Suppressor macrophage treated with lipopolysaccharide for 4 hours (primary cell): Measurements from ENCODE around the gene RBM7.

Experiments used
- DNase-seq: peaks from one replicate; pipeline ENCODE4 v3.0.0-alpha.2; 2020

The RBM7 gene, protein sequence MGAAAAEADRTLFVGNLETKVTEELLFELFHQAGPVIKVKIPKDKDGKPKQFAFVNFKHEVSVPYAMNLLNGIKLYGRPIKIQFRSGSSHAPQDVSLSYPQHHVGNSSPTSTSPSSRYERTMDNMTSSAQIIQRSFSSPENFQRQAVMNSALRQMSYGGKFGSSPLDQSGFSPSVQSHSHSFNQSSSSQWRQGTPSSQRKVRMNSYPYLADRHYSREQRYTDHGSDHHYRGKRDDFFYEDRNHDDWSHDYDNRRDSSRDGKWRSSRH

GRCh38 chr11:114400216-114400914, at the start of gene RBM7, which contains the start of gene C11orf71:
Gene RBM7 (plus strand): TSS chr11:114400666. CDS start chr11:114400672, 6 bp downstream.
Gene C11orf71 (minus strand): TSS chr11:114400511. CDS start chr11:114400331, 180 bp downstream.
- peak; percentile 99 for DNase-seq

GRCh38 chr11:114353443-114353842, 47.0 kb upstream of the RBM7 start:
- no peak for DNase-seq

GRCh38 chr11:114354076-114354475, 46.4 kb upstream of the RBM7 start:
- DNase-seq, result no peak

- no peak for DNase-seq
These were observed 41.8 kb upstream of the RBM7 start for GRCh38 chr11:114358716-114359115.

- no peak for DNase-seq
These were observed 41.1 kb upstream of the RBM7 start for GRCh38 chr11:114359342-114359741.

DNA sequence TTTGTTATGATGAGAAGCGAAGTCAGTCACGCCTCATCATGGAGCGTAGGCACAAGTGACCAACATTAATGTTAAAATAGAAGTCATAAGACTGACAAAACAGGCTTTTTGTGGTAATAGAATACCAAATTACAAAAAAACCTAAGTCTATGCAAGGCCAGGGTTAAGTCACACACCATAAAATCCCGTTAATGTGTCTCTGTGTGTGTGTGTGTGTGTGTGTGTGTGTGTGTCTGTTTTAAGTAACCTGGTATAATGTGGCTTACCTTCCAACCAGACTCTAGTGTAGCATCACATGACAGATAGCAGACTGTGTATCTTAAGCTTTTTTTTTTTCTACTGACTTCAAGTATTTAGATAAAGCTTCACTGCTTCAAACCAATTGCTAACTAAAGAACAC, 38.1 kb upstream of the RBM7 start:
- no peak for DNase-seq

DNA sequence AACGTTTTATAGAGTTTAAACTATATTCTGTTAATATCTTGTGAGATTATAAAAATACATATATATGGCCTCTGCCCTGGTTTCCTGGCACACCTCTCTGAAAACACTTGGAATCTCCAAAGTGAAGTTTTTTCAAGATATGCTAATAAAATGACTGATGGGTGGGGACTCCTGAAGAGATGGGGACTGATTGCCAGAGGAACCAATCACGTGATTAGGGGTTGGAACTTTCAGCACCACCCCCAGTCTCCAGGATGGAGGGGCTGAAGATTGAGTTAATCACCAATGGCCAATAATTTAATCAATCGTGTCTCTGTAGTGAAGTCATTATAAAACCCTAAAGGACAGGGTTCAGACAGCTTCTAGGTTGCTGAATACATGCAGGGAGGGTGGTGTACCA, 37.5 kb upstream of the RBM7 start:
- DNase-seq, result no peak

DNA sequence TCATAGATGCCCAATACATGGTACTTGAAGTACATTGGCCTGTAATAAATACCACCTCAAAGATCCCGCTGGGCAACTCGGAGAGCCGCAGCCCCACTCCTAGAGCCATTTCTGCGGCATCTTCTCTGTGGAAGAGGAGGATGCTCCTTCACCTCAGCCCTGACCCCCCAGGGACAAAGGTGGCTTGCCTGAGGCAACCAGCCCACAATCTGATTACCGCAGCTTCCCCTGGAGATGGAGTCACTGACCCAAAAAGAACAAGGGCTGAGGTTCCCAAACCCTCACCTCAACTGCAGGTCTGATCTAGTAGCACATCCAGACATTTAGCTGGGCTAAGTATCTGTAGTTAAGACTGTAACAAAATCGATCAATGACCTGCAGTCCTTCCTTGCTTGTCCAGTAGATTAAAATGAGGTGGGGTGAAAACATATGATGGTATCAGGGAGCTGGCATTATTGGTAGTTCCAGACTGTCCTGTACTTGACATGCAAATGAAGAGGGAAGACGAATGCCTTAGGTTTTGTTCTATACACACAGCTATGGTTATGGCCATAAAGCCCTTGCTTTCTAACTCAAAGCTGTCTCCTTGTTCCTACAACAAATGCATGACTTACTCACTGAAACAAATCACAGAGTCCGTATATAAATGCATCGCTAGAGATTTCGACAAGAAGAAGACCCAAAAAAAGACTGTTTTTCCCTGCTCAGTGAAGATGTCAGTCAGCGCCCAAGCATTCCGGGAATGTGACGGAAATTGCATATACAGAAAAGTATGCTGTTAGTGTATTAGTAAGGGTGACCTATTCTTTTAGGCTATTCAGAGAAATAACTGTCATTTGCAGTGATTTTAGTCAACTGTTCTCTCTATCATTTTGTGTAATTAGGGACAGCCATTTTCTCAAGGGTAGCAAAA, 33.9 kb upstream of the RBM7 start:
- no peak for DNase-seq

- no peak for DNase-seq
These were observed 33.1 kb upstream of the RBM7 start for GRCh38 chr11:114367244-114367957.

DNA sequence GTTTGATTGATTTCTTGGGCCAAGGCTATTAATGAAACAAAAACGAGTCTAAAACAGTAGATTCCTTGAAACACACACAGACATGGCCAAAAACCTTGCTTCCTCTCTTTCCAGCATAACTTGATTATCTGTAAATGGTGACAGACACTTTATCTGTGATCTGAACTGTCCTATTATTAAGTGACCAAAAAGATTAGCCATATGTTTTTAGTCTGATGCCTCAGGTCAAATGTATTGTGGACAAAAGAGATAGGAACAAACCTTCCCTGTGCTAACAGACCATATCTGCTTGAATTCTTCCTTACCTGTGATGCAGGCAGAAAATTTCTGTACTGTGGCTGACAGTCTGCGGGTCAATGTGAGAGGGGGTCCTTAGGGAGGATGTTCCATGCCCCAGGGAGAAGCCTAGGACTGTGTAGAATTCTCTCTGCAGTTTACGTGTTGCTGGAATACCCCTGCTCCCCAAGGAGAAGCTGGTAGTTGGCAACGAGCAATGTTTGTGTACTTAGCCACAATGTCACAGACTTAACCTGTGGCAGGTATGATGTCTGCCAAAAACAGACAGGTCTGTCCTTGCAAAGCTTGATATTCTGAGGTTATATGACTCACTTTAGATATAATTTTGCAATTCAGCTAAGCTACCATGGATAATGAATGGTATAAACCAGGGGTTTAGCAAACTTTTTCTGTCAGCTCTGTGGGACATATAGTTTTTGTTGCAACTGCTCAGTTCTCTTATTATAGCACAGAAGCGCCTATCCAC, 31.4 kb upstream of the RBM7 start:
- no peak for DNase-seq

GRCh38 chr11:114375052-114375451, 25.4 kb upstream of the RBM7 start:
- no peak for DNase-seq

GRCh38 chr11:114377612-114378267, 22.7 kb upstream of the RBM7 start:
- no peak for DNase-seq

- no peak for DNase-seq
These were observed 20.9 kb upstream of the RBM7 start for GRCh38 chr11:114379394-114380069.

DNA sequence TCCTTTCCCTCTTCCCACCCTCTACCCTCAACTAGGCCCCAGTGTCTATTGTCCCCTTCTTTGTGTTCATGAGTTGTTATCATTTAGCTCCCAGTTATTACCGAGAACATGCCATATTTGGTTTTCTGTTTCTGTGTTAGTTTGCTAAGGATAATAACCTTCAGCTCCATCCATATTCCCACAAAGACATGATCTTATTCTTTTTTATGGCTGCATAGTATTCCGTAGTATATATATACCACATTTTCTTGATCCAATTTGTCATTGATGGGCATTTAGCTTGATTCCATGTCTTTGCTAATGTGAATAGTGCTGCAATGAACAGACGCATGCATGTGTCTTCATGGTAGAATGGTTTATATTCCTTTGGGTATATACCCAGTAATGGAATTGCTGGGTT, 18.0 kb upstream of the RBM7 start:
- DNase-seq, result no peak

DNA sequence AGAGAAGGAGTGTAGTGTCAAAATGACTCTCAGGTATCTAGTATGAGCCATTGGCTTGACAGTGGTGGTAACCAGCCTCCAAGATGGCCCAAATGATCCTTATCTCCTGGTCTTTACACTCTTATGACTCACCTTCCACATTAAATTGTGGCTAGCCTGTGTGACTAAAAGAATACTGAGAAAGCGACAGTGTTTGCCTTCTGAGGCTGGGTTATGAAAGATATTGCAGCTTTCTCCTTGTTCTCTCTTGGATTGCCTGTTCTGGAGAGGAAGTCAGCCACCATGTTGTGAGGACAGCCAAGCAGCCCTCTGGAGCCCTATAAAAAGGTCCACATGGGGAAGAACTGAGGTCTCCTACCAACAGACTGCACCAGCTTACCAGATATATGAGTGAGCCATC, 16.0 kb upstream of the RBM7 start:
- no peak for DNase-seq

DNA sequence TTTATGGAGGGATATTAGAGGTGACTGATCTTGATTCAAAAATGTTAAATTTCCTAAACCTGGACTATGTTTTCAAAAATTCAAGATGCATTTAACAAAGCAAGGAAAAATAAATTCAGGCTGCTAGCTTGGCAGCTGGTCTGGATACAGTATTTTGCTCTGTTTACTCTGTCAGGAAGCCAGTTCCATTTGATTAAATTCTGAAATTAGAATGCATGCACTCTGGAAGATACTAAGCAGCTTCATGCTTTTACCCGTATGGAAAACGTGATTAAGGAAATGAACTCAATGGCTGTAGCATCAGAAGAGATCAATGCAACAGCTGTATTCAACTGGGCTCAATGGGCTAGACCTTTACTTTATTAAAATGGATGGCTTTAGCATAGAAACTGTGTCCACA, 14.3 kb upstream of the RBM7 start:
- DNase-seq, result no peak

GRCh38 chr11:114386545-114386944, 13.9 kb upstream of the RBM7 start:
- no peak for DNase-seq

DNA sequence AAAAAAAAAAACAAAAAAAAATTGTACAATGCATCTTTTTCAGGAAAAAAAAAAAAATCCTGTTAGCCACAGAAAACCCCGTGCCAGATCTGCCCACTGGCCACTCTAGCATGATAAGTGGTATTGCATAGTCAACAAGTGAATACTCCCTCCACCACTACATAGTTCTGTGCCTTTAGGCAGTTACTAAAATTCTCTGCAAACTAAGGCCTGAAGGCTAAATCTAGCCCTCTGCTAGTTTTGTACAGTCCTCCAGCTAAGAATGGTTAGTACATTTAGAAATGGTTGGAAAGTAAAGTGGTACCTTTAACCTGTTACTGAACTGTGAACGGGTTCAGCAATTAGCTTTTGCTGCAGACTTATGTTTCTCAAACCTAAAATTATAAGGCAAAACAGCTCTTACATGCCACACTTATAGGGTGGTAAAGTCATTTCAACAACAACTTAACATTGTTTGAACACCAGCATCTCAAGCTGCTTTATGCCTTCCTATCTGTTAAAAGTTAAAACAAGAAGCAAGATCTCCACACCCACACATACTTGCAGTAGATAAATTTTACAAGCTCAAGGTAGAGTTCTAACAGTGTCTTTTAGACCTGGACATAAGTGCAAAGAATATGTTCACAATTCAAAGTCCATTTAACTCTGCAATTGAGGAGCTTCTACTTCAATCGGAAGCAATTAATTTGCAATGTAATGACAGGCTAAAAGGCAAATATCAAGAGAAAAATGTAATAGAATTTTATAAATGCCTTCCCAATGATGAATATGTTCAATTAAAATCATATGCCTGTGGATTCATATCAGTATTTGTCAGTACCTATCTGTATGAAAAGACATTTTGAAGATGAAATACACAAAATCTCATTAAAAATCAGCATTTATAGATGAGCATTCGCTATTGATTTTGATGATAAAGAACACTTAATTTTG, 7.5 kb upstream of the RBM7 start:
- no peak for DNase-seq

GRCh38 chr11:114395736-114396135, 4.7 kb upstream of the RBM7 start:
- no peak for DNase-seq

GRCh38 chr11:114396916-114397315, 3.5 kb upstream of the RBM7 start:
- DNase-seq, result peak; percentile 36
